GM19328 (cell line): ENCODE measurements around the gene RUFY3.
"Not testable (repeated sequence)": the region's sequence is repeated elsewhere in the genome, so short reads cannot be mapped to it uniquely, and the experiment has no call there.

Source experiments
- ATAC-seq: cut with Tn5 transposase; IDR thresholded peaks from one replicate; pipeline ENCODE4 v1.9.1; 2021; ENCODE audit warnings: mild to moderate bottlenecking, moderate library complexity; ENCODE audit not compliant: unreplicated experiment

RUFY3 gene

GRCh38 chr4:70769396-70769795, 47.6 kb downstream of the RUFY3 start:
- not testable (repeated sequence) for ATAC-seq

DNA sequence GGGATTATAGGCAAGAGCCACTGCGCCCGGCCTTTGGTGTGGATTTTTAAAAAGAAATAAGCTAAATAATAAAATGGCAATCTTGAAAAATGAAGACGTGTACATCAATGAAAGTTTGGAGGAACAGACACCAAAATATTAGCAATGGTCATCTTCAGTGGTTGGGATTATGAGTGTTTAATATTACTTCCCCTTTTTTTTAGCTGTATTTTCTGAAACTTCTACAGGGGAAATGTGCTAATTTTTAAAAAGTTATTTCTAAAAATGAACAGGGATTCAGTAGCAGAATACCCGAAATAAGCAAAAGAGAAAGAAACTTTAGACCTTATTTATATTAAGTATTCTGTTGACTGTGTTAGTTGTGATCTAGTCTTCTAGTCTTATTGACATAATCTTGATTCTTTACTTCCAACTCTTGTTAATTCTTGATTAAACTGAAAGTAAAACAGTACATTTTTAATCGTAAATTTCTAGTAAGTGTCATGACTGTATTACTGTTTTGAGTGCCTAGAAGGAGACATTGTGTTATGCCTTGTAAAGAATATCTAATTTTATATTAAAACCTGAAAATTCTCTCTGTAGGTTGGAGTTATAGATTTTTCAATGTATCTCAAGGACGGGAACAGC, 51.3 kb downstream of the RUFY3 start:
- peak; percentile 54 for ATAC-seq

- no peak for ATAC-seq
Observed at GRCh38 chr4:70778888-70779422, 57.2 kb downstream of the RUFY3 start.

- no peak for ATAC-seq
Observed at GRCh38 chr4:70783096-70783495, 61.3 kb downstream of the RUFY3 start.

DNA sequence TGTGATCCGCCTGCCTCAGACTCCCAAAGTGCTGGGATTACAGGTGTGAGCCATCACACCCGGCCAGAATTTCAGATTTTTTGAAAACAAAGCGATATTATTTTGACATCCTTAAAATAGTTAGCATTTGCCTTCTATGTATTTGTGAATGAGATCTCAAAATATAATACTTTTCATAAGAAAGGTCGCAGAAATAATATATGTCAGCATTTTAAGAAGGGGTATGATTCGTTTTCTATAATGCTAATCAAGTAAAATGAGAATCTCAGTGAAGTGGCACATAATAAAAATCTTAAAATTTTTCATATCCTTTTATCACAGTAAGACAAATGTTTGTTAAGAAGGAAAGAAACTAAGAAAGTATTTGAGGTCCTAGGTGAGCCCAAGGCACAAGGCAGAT, 65.7 kb downstream of the RUFY3 start:
- no peak for ATAC-seq

DNA sequence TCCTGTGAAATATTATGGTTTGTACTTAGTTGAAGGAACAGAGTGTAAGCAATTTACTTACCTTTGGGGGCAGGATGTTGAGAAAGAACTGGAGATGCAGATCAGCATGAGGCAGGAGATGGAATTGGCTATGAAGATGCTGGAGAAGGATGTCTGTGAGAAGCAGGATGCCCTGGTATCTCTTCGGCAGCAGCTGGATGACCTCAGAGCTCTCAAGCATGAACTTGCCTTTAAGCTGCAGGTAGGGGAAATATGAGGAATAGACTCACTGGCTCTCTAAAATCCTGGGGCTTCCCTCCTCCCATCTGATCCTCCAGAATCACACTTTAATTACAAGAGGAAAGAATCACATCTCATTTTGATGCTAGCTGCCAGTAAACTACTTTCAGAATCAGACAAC, 67.0 kb downstream of the RUFY3 start:
- ATAC-seq: no peak

GRCh38 chr4:70793626-70794025, 71.9 kb downstream of the RUFY3 start:
- ATAC-seq: no peak

GRCh38 chr4:70801265-70801809, 79.6 kb downstream of the RUFY3 start:
- peak; percentile 60 for ATAC-seq

- ATAC-seq: no peak
Observed at GRCh38 chr4:70802928-70803580, 81.3 kb downstream of the RUFY3 start.

DNA sequence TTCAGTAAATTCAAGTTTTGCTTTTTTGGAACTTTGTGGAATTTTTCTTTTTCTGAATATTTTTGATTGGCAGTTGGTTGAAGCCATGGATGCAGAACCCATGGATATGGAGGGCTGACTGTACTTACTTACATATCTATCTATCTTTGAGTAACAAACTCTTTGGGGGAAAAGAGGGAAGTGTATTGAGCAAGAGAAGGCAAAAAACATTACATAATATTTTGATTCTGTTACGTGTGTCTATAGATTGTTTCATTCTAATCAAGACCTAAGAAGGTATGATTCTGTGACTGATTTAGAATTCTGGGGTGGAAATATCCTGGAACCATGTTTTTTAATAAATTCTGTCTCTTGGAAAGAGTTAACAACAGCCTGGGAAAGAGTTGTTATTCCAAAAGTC, 86.4 kb downstream of the RUFY3 start:
- ATAC-seq: no peak

GRCh38 chr4:70815370-70815769, 93.6 kb downstream of the RUFY3 start:
- ATAC-seq: no peak

DNA sequence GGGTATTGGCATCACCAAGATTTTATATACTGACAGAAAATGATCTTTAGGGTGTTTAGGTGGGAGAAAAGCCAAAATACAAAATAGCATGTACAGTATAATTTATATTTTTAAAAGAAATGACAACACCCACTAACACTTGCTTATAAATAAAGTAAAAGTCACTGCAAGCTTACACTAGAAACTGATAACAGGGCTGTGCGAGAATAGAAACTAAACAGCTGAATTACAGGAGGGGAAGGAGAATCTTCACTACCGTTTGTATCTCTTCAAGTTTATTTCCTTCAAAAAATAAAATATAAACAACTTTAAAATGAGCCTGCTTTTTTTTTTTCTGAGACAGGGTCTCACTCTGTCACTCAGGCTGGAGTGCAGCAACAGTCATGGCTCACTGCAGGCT, 95.1 kb downstream of the RUFY3 start:
- no peak for ATAC-seq

- no peak for ATAC-seq
Observed at GRCh38 chr4:70818173-70818855, 96.5 kb downstream of the RUFY3 start.

DNA sequence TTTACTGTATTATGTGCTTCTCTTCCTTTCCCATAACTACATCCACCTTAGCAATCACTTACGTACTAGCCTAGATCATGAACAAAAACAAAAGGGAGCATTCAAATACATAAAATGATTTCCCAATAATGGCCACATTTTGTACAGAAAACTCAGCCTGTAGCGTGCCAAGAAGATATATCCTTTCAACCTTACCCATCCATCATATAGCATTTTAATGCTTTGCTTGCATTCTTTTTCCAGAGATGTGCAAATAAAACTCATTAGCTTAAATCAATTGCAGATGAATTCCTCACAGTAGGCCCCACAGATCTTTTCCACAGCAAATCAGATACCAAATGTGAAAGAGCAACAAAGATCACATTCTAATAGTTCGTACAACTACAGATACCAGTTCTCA, 97.2 kb downstream of the RUFY3 start:
- no peak for ATAC-seq

GRCh38 chr4:70829015-70829414, 107.3 kb downstream of the RUFY3 start:
- ATAC-seq: no peak

DNA sequence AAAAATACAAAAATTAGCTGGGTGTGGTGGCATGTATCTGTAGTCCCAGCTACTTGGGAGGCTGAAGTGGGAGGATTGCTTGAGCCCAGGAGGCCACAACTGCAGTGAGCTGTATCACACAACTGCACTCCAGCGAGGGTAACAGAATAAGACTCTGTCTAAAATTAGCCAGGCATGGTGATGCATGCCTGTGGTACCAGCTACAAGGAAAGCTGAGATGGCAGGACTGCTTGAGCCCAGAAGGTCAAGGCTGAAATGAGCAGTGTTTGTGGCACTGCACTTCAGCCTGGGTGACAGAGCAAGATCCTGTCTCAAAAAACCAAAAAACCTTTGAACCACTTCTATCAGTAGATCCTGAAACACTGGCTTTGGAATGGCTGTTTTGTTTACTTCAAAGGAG, 107.7 kb downstream of the RUFY3 start:
- no peak for ATAC-seq

DNA sequence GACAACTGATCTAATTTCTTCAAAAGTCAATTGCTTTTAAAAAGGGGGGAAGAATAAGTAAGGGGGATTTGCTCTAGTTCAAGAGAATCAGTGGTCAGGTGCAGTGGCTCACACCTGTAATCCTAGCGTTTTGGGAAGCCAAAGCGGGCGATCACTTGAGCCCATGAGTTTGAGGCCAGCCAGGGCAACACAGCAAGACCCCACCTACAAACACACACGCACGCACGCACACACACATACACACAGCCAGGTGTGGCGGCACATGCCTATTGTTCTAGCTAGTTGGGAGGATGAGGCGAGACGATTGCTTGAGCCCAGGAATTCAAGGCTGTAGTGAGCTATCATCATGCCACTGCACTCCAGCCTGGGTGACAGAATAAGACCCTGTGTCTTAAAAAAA, 108.3 kb downstream of the RUFY3 start:
- no peak for ATAC-seq

GRCh38 chr4:70831293-70831692, 109.5 kb downstream of the RUFY3 start:
- ATAC-seq: no peak

DNA sequence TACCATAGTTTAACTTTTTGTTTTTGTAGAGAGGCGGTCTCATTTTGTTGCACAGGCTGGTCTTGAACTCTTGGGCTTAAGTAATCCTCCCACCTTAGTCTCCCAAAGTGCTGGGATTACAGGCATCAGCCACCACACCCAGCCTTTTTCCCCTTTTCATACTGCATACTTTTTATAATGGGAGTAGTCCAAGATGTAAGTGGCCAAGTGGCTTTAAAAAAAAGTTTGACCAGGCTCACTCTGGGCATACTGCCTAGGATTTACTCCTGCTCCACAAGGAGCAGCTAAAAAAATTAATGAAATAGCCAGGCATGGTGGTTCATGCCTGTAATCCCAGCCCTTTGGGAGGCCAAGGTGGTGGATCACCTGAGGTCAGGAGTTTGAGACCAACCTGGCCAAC, 111.9 kb downstream of the RUFY3 start:
- no peak for ATAC-seq

DNA sequence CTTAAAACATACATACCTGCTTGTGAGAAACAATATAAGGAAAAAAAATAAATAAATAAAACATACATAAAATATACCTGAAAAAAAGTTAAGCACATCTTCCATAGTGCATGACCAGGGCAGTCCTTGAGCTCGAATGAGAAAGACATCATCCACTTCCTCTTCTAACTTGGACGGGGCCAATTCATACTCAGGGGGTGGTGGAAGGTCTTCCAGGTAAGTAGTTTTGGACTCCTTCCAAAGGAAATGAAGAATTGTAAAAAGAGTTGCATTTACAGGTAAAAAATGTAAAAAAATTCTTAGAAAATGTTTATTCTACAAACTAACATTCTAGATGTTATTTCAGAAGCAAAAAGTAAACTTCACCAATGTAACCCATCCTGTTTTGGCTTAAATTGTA, 114.3 kb downstream of the RUFY3 start:
- ATAC-seq: no peak

DNA sequence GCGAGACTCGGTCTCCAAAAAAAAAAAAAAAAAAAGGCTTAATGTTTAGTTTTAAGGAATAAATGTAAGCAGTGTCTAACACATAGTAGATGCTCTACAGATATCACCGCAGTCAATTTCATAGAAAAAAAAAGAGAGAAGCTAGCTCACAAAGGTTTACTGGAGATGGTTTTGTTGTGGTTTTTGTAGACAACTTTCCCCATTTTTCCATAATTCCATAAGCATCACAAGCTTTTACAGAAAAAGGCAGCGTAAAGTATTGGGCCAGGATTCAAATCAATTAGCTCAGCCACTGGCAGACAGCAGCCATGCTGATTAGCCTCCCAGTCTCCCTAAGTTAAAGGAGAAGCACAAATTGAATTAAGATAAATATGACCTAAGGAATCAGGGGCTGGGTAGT, 116.4 kb downstream of the RUFY3 start:
- ATAC-seq: no peak
